Fibroblast of peridontal ligament (primary cell): ENCODE data around the gene SH3RF3.
"Not testable (repeated sequence)": the region's sequence is repeated elsewhere in the genome, so short reads cannot be mapped to it uniquely, and the experiment has no call there.

Experiments
- DNase-seq: peaks from one replicate; pipeline ENCODE4 v3.0.0-alpha.2; 2010; ENCODE audit errors: extremely low read depth

SH3RF3 gene

GRCh38 chr2:109523536-109524361 lies 394.7 kb downstream of the SH3RF3 start:
- no peak for DNase-seq

GRCh38 chr2:109525836-109526235 lies 396.8 kb downstream of the SH3RF3 start:
- DNase-seq, result no peak

GRCh38 chr2:109526442-109526970 lies 397.5 kb downstream of the SH3RF3 start:
- no peak for DNase-seq

GRCh38 chr2:109527079-109527478 lies 398.1 kb downstream of the SH3RF3 start:
- DNase-seq, result no peak

- no peak for DNase-seq
Observed at GRCh38 chr2:109527846-109528705, 399.1 kb downstream of the SH3RF3 start.

- no peak for DNase-seq
Observed at GRCh38 chr2:109528811-109529501, 400.0 kb downstream of the SH3RF3 start.

- DNase-seq, result peak; percentile 66
Observed at GRCh38 chr2:109529532-109530449, 400.8 kb downstream of the SH3RF3 start.

- DNase-seq, result no peak
Observed at GRCh38 chr2:109530712-109531111, 401.7 kb downstream of the SH3RF3 start.

GRCh38 chr2:109531221-109531620 lies 402.2 kb downstream of the SH3RF3 start:
- no peak for DNase-seq

GRCh38 chr2:109531896-109532727 lies 403.1 kb downstream of the SH3RF3 start:
- no peak for DNase-seq

- no peak for DNase-seq
Observed at GRCh38 chr2:109532728-109533076, 403.7 kb downstream of the SH3RF3 start.

- no peak for DNase-seq
Observed at GRCh38 chr2:109533823-109534222, 404.8 kb downstream of the SH3RF3 start.

- no peak for DNase-seq
Observed at GRCh38 chr2:109535217-109535946, 406.4 kb downstream of the SH3RF3 start.

GRCh38 chr2:109536556-109536955 lies 407.6 kb downstream of the SH3RF3 start:
- DNase-seq, result not testable (repeated sequence)

GRCh38 chr2:109537565-109538222 lies 408.7 kb downstream of the SH3RF3 start:
- peak; percentile 23 for DNase-seq

GRCh38 chr2:109538546-109538945 lies 409.5 kb downstream of the SH3RF3 start:
- DNase-seq, result no peak

- DNase-seq, result no peak
Observed at GRCh38 chr2:109542384-109542783, 413.4 kb downstream of the SH3RF3 start.

GRCh38 chr2:109545828-109546713 lies 417.1 kb downstream of the SH3RF3 start:
- DNase-seq, result peak; percentile 75
